OCI-LY1 (cell line): Measurements from ENCODE around the gene SPACA4.

Source experiments
- EZH2 ChIP-seq: fragments of 200-600 bp; sonication (generic), shearing (Covaris generic); IDR thresholded peaks from 2 replicates; pipeline ENCODE4 v1.8.0; 2017; ENCODE audit warnings: borderline replicate concordance, mixed run types, mild to moderate bottlenecking, antibody characterized with exemption, low read length, moderate library complexity, mixed read lengths
- TF ChIP-seq, protein P1 (sequence below): fragments of 200-600 bp; sonication (generic), shearing (Covaris generic); IDR thresholded peaks from 2 replicates; pipeline ENCODE4 v1.5.1; 2017; ENCODE audit warnings: mild to moderate bottlenecking, antibody characterized with exemption, low read length, moderate library complexity, mixed read lengths

DNA sequence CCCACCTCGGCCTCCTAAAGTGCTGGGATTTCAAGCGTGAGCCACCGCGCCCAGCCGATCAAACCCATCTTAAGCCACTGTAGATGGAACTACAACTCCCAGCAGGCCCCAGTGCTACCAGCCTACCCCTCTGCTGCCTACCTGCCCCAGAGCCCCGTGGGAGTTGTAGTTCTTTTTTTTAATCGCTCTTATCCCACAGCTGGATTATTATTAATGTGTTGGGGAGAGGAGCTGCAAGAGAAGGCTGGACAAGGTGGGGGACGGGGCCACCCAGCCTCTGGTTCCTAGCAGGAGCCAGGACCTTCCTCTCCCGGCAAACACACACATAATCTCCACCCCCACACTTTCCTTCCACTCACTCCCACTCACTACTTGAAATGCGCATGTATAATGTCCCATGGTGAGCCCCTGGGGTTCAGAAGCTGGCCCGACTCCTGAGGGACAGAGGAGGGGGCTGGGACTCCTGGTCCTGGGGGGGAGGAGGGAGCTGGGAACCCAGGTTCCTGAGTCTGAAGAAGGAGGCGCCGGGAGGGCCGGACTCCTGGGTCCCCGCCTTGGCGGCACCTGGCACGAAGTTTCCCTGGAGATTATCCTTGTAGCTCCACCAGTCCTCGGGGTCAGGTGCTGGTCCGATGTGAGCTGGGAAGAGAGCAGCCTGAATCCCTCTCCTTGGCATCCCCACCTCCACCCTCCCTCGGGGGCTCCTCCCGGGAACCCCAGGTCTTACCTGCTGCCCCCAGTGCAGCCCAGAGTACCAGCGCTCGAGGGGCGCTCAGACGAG, 38.5 kb downstream of the SPACA4 start:
- TF ChIP-seq, protein P1, sequence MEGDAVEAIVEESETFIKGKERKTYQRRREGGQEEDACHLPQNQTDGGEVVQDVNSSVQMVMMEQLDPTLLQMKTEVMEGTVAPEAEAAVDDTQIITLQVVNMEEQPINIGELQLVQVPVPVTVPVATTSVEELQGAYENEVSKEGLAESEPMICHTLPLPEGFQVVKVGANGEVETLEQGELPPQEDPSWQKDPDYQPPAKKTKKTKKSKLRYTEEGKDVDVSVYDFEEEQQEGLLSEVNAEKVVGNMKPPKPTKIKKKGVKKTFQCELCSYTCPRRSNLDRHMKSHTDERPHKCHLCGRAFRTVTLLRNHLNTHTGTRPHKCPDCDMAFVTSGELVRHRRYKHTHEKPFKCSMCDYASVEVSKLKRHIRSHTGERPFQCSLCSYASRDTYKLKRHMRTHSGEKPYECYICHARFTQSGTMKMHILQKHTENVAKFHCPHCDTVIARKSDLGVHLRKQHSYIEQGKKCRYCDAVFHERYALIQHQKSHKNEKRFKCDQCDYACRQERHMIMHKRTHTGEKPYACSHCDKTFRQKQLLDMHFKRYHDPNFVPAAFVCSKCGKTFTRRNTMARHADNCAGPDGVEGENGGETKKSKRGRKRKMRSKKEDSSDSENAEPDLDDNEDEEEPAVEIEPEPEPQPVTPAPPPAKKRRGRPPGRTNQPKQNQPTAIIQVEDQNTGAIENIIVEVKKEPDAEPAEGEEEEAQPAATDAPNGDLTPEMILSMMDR: no peak
- no peak for TF ChIP-seq EZH2
